Hematopoietic multipotent progenitor cell treated with erythropoietin and hydrocortisone succinate and interleukin-3 and kit ligand, for 17 days (in vitro differentiated cells): ENCODE measurements around the gene ZMIZ1.

Experiments
- DNase-seq: peaks from one replicate; pipeline ENCODE4 v3.0.0-alpha.2; 2015; ENCODE audit warnings: low spot score

ZMIZ1 gene

DNA sequence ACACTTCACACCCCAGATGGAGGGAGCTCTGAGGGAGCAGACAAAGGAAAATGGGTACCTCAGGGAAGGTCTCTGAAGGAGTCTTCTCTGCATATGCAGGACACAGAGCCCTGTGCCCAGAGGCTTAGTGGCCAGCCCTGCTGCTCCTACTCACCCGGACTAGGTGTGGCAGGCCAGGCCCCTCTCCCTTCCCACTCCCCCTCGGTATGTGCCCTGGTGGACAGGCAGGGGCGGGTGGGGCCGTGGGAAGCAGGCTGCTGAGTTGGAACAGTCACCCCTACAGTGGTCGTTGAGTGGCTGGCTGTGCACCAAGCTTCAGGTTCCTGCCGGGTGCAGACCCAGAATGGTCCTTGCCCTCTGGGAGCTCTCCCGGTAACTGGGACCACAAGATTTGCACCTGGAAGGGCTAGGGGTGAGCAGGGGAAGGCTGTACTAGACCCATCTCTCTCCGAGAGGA lies 68.6 kb downstream of the ZMIZ1 start:
- DNase-seq: no peak

GRCh38 chr10:79137826-79138225 lies 69.1 kb downstream of the ZMIZ1 start:
- no peak for DNase-seq

GRCh38 chr10:79138449-79139123 lies 69.8 kb downstream of the ZMIZ1 start:
- no peak for DNase-seq

DNA sequence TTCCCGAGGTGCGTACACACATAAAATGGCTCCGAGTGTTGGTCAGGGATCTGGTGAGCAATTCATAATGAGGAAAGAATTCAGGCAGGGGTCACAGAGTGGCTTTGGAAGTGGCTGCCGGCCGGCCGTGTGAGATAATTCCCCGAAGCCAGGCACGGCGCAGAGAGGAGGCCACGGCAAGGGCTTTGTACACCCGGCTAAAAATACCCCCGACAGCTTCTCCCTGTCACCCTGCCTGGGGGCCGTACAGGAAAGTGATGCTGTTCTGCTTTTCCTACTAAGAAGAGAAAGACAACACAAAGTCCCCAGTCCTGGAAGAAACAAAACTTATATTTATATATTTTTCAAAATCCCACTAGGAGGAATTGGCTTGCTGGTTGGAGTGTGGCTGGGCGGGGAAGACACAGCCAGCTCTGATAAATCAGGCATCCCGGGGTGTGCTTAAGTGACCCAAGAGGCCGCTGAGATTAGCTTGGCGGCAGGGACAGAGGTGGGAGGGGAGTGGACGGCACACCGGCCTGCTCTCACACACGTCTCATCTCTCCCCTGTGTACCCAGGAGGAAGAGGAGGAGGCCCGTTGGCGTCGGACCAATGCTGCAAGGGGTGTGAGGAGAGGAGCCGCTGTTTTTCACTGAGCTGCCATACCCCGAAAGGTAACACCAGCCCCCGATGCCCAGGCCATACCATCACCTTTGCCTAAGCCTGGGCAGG lies 70.5 kb downstream of the ZMIZ1 start:
- DNase-seq: no peak

- no peak for DNase-seq
Observed at GRCh38 chr10:79140085-79140793, 71.5 kb downstream of the ZMIZ1 start.

GRCh38 chr10:79140855-79141254 lies 72.1 kb downstream of the ZMIZ1 start:
- DNase-seq: no peak

DNA sequence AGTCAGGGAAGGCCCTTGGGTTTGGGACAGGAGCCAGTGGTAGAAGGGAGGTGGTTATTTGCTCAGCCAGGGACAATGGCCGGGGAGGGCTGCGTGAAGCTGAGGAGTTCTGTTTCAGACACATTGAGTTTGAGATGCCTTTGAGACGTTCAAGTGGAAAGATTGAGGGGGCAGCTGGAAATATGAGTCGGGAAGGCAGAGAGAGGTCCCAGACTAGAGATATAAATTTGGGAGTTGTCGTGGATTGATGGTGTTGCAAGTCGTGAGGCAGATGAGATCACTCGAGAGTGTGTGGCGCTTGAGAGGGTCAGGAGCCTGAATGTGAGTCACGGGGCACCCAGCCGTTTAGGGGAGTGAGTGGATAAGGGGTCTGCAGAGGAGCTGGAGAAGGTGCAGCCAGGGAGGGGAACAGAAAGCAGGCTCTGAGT lies 73.3 kb downstream of the ZMIZ1 start:
- no peak for DNase-seq

DNA sequence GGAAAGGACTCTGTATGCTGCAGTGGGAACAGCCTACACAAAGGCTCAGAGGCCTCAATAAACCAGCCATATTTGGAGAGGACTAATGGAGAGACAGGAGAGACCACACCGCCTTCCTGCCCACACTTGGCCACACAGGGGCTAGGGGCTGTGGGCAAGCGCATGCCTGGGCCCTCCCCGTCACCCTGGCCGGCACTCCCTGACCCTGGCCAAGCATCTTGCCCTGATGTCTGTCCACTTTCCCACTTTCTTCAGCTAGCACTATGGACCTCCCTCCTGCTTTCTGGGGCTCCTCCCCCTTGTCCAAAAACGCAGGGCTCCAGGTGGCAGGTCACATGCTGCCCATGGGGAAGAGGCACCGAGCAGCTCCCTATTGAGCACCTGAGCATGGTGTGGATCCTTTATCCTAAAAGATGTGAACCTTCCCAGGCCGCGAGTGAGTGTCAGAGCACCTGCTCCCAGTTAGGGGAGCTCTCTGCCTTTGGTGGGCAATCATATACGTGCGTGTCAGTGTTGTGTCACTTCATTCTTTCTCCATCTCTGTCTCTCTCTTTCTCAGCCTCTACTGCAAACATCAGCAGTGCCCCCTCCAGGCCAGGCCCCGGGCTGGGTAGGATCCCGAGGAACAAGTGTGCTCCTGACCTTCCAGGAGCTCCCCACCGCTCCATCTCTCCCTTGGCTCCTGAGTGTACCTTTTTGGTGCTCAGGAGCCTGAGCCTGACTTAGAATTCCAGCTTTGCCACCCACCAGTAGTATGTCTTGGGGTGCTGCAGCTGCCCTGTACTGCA lies 74.0 kb downstream of the ZMIZ1 start:
- DNase-seq: no peak

DNA sequence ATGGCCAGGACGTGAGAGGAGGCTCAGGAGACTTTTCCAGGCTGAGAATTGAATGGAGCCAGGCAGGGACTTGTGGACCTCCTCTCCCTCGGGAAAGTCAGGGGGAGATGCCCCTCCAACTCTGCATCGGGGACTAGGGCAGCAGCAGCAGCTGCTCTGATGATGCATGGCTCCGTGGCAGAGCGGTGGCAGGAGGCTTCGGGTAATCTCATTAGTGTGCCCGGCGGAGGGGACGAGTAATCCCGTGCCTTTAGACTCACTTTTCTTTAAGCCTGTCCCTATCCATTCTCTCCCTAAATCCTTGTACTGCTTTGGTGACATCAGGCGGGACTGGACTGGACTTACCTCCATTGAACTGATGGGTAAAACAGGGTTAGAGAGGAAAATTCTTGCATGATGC lies 75.1 kb downstream of the ZMIZ1 start:
- DNase-seq: no peak

DNA sequence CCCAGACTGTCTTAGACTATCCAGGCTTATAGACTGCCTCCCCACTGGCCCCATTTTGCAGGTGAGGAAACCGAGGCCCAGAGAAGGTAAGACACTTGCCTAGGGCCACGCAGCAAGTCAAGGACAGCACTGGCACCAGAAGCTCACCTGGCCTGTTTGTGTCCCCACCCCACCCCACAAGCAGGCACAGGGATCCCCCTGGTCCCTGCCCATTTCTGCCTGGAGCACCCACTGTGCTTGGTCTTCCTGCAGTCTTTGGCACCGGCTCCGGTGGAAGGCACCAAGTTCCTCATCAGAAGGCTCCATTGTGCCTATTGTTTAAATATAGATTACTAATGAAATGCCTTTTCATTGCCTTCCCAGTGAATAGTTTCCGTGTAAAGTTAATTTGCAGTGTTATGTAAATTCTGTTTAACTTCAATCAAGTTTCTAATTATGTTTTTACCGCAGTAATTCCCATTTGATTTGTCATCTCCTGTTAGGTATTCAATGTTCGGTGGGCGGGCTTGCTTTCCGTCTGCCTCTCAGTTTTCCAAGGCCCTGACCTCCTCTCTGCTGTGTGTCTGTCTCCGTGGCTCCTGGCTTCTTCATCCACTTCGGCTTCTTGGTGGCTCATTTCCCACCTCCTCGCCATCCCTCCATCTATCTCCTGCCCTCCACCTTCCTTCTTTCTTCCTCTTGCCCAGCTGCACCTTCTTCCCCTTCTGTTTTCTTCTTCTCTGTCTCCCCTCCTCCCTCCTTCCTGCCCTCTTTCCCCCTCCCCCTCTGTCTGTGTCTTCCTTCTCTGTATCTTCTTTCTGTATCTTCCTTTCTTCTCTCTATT lies 75.8 kb downstream of the ZMIZ1 start:
- DNase-seq: no peak

DNA sequence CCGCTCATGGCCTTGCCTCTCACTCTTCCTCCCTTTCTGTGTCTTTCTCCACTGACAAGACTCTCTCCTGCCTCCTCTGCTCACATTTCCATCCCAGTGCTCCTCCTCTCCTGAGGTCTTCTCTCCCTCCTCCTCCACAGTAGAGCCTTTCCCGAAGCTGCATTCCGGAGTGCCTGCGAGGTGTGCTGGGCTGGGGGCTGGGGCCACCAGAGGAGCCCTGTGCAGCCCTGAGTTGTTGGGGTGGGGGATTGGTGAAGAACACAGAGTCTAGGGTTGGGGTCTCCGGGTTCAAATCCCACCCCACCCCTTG lies 76.4 kb downstream of the ZMIZ1 start:
- no peak for DNase-seq

DNA sequence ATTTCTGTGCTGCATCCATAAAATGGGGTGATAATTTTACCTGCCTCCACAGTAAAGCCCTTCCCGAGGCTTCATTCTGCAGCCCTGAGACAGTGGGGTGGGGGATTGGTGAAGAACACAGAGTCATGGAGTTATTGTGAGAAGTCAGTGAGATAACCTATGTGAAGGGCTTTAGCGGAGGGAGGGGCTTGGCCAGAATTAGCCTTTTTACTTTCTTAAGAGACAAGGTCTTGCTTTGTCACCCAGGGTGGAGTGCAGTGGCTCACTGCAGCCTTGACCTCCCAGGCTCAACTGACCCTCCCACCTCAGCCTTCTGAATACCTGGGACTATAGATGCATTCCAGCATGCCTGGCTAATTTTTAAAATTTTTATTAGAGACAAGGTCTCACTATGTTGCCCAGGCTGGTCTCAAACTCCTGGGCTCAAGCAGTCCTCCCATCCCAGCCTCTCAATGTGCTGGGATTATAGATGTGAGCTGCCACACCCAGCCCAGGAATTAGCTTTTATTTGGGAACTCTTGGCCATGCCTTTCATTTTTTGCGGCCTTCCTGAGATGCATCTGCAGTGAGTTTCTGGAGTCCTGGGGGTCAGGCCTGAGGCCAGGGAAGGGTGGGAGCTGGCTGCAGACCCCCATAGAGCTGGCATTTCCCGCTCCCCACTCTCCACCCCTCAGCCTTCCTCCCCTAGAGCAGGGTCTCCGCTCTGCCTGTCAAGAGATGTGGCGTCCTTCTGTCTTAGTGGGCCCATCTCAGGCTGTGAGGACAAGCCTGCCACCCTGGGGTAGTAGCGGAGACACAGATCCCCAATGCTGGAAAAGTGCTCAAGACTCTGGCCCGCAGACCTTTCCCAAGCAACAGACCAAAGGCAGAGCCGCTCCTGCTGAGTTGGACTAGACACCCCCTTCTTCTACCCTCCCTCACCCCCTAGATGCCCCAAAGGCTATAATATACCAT lies 77.0 kb downstream of the ZMIZ1 start:
- DNase-seq: no peak

DNA sequence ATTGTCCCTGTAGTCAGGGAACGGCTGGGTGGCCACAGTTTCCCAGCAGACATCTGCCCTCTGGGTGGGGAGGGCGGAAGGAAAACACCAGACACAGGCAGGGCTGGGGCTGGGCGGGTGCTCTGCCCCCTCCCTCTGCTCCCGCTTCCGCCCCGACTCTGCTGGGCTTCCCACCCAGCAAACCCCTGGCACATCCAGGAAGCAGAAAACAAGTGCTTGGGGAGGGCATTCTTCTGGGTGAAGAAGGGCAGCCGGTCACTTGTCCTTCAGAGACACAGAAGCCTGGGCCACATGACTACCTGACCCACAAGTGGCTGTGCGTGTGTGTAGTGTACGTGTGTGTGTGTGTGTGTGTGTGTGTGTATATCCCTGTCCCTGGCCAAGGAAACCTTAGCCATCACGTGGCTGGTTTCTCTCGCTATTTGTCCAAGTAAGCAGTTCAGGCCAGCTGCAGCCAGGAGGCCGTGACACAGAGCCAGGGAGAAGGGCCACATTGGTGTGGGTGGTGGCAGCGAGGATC lies 77.9 kb downstream of the ZMIZ1 start:
- no peak for DNase-seq

- DNase-seq: no peak
Observed at GRCh38 chr10:79147306-79147705, 78.5 kb downstream of the ZMIZ1 start.

DNA sequence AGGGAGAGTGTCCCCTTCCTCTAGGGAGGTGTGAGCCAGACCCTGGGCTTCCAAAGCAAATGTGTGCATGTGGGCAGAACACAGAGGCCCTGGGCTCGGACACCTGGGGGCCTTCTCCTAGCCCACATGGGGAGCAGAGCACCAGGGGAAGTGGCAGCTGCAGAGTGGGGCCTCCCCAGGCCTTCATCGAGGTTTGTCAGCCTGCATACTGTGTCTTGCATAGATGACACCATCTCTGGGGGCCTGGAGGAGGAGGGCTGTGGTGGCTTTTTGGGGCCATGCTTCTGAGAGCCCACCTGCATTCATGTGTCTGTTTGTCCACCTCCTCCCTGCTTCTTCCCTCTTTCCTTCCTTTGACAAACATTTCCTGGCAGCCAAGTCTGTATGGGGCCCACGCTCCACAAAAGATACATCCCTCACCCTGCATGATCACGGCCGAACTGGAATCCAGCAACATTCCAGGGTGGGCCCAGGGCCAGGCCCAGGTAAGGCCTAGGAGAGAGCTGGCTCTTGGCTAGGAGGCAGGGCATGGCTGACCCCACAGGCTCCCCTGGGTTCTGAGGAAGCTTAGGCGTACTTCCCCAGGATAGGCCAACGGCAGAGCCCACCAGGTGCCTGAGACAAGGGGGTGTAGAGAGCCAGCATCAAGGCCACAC lies 79.2 kb downstream of the ZMIZ1 start:
- no peak for DNase-seq

DNA sequence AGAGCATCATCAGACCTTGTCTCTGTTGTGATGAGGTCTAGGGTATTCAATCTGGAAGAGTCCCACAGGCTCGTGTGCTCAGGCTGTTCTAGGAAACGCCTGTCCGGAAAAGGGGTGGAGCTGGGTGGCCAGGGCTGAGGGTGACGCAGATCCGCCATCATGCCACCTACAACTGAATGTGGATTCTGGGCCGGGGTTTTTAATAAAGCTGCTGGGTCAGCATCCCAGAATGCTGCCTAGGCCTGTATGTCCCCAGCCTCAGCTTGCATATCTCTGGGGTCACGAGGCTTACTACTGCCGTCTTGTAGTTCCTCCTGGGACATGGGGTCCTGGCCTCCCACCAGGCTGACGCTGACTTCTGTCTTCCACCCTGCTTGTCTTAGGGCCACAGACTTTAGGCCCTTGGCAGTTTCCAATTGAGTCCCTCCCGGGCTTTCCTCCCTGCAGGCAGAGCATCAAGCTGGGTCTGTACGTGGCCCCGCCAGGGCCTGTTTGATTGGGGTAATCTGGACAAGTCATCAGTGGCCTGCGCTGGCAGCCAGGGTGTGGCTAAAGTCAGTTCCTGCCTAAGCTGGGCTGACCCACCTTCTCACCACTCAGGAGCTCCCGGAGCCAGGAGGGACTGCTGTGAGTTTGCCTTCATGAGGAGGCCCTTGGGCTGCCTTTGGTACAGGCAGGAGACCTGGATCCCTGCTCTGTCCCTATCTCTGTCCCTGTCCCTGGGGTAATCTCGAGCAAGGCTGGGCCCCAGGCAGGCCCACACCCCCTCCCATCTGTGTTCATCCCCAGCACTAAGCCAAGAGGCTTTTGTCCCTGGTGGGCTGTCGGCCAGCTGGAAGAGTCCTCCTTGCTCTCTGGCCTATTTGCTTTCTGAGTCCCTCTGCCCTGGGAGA lies 79.9 kb downstream of the ZMIZ1 start:
- DNase-seq: peak; percentile 64

DNA sequence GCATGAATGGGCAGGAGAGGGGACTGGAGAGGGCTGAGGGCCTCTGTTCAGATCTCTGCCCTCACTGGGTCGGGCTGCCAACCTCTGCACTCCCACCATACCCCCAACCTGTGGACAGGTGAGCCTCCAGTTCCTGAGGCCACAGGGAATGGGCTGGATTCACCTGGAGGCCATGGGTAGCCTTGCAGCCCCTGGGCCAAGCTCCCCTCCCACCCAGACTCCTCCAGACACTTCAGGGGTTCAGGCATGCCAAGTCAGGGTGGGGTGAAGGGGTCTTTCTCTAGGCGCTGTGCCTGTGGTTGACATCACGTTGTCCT lies 80.5 kb downstream of the ZMIZ1 start:
- no peak for DNase-seq

DNA sequence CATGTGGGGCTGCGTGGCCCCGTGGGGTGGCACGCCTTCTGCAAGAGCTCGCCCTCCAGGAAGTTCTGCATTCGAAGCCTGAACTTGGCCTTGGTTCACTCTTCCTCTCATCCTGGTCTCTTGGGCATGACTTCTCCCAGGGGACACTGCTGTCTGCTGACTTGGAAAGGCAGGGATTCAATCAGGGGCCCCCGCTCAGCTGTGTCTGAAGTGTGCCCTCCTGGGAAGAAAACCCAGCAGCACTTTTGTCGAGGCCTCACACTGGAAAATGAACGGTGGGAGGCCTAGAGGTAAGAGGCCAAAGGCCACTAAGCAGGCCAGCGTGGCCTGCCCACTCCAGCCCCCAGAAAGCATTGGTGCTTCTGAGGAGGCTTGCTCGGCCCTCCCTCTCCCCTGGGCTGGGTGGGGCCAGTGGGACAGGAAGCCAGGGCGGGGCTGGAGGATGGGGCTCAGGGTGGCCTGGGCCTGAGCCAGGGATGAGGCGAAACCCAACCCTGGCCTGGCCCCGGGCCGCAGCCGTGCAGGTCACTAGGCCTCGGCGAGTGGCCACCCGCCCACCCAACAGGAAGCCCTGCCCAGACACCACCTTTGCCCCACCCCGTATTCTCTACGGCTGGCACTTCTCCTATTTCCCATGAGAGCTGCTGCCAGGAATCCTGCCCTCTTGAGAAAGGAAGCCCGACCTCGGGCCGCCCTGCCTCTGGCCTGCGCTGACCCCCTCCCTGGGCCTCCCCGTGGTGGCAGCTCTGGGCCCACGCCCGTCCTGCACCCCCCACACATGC lies 81.1 kb downstream of the ZMIZ1 start:
- DNase-seq: peak; percentile 30
